Stomach (tissue), 4 donors: Measurements from ENCODE around the gene SARM1.

Experiments
- CTCF ChIP-seq, 7 experiments: fragments of 450-650 bp in 4 of 7; fragments of 200-600 bp in 3 of 7; sonication (generic) in 3 of 7; IDR thresholded peaks; one replicate each; pipeline ENCODE4 v1.5.1; 2016 to 2019; ENCODE audit warnings: antibody characterized with exemption in 7 of 7, control low read depth in 2 of 7, mild to moderate bottlenecking in 1 of 7
- EP300 ChIP-seq: sonication (generic); formaldehyde crosslinking; IDR thresholded peaks from one replicate; pipeline ENCODE4 v1.6.1; 2017; ENCODE audit warnings: antibody characterized with exemption
- POLR2A ChIP-seq, 4 donors: fragments of 450-650 bp; IDR thresholded peaks; one replicate each; pipeline ENCODE4 v1.6.1; 2016; ENCODE audit warnings: antibody characterized with exemption in 4 of 4, control low read depth in 2 of 4, mild to moderate bottlenecking in 1 of 4, moderate library complexity in 1 of 4
- POLR2AphosphoS5 ChIP-seq, 3 donors: sonication (generic); formaldehyde crosslinking; IDR thresholded peaks; one replicate each; pipeline ENCODE4 v1.6.1; 2016; ENCODE audit warnings: antibody characterized with exemption in 3 of 3

- TF ChIP-seq CTCF (IDR thresholded peaks at IDR 0.05) (no peak), POLR2AphosphoS5 (IDR thresholded peaks at IDR 0.05) (no peak), POLR2A (IDR thresholded peaks at IDR 0.05) (no peak), EP300 (no peak)
These were observed 38.3 kb upstream of the SARM1 start for GRCh38 chr17:28333083-28333746.
